OCI-LY7 (cell line): Measurements from ENCODE around the gene GMDS. TPM values are rescaled to one million over a fixed set of nuclear protein-coding genes. Genes with fewer than 3 reads are reported as not detected.

Source experiments
- BruUV-seq: library from RNA; stranded (reverse); fragments of 400-500 nt; replicated peaks from 2 replicates; lab custom pipeline; 2021; lab: Mats Ljungman, UMichigan
- CTCF ChIA-PET: fragments of 300-600 bp; sonication (Branson Sonifier 250); formaldehyde crosslinking; loops from one replicate; lab custom pipeline; 2022; ENCODE audit warnings: antibody characterized with exemption; ENCODE audit not compliant: unreplicated experiment; lab: Charles Lee
- POLR2A ChIA-PET: fragments of 300-600 bp; sonication (Branson Sonifier 250); formaldehyde crosslinking; loops from one replicate; lab custom pipeline; 2022; ENCODE audit warnings: antibody characterized with exemption; lab: Charles Lee
- DNase-seq: peaks from one replicate; pipeline ENCODE4 v3.0.0-alpha.2; 2015; ENCODE audit warnings: low spot score
- H2AFZ ChIP-seq: fragments of 200-600 bp; sonication (generic), shearing (Covaris generic); 2 replicates; pipeline ENCODE4 v1.6.1; 2014; ENCODE audit warnings: mild to moderate bottlenecking, antibody characterized with exemption, low read length, moderate library complexity
- H3K27ac ChIP-seq: fragments of 200-600 bp; sonication (generic); 2 replicates; pipeline ENCODE4 v1.5.1; 2014; ENCODE audit warnings: mixed run types, low read depth, mild to moderate bottlenecking, moderate library complexity, low read length, inconsistent platforms; ENCODE audit not compliant: poor library complexity, severe bottlenecking
- H3K36me3 ChIP-seq: fragments of 200-600 bp; sonication (generic); 2 replicates; pipeline ENCODE4 v1.6.1; 2014; ENCODE audit warnings: mild to moderate bottlenecking, antibody characterized with exemption, low read length, moderate library complexity, mixed read lengths; ENCODE audit not compliant: insufficient read depth
- H3K4me1 ChIP-seq: fragments of 200-600 bp; sonication (generic); 2 replicates; pipeline ENCODE4 v1.5.1; 2014; ENCODE audit warnings: mild to moderate bottlenecking, low read length; ENCODE audit not compliant: insufficient read depth, poor library complexity, severe bottlenecking
- H3K4me2 ChIP-seq: fragments of 200-600 bp; sonication (generic); 2 replicates; pipeline ENCODE4 v1.6.1; 2014; ENCODE audit warnings: mild to moderate bottlenecking, low read length
- H3K4me3 ChIP-seq: fragments of 200-600 bp; sonication (generic); 2 replicates; pipeline ENCODE4 v1.5.1; 2014; ENCODE audit warnings: mild to moderate bottlenecking, low read depth, low read length; ENCODE audit not compliant: poor library complexity, severe bottlenecking
- H3K79me2 ChIP-seq: fragments of 200-600 bp; sonication (generic); 2 replicates; pipeline ENCODE4 v1.6.1; 2016; ENCODE audit warnings: low read depth, mild to moderate bottlenecking, low read length, moderate library complexity, mixed read lengths; ENCODE audit not compliant: insufficient read depth
- H3K9me2 ChIP-seq: fragments of 200-600 bp; sonication (generic); 2 replicates; pipeline ENCODE4 v1.6.1; 2016; ENCODE audit warnings: mild to moderate bottlenecking, low read length, mixed read lengths; ENCODE audit not compliant: insufficient read depth
- H3K9me3 ChIP-seq: fragments of 200-600 bp; sonication (generic); 2 replicates; pipeline ENCODE4 v1.6.1; 2014; ENCODE audit warnings: mild to moderate bottlenecking, mixed run types, low read length, mixed read lengths
- H4K20me1 ChIP-seq: fragments of 200-600 bp; sonication (generic); 2 replicates; pipeline ENCODE4 v1.6.1; 2014; ENCODE audit warnings: mild to moderate bottlenecking, antibody characterized with exemption, low read length, moderate library complexity, mixed read lengths; ENCODE audit not compliant: insufficient read depth
- CTCF ChIP-seq: fragments of 200-600 bp; sonication (generic); conservative IDR thresholded peaks from 2 replicates; pipeline ENCODE4 v1.5.1; 2014; ENCODE audit warnings: mild to moderate bottlenecking, antibody characterized with exemption, low read length, moderate library complexity, mixed read lengths
- EZH2phosphoT487 ChIP-seq: fragments of 200-600 bp; sonication (generic); IDR thresholded peaks from 2 replicates; pipeline ENCODE4 v1.6.1; 2018; ENCODE audit warnings: low read depth, borderline replicate concordance, mild to moderate bottlenecking, mixed run types, antibody characterized with exemption, low read length, moderate library complexity, mixed read lengths
- intact Hi-C: fragments of 100-400 bp; cut with micrococcal nuclease; formaldehyde crosslinking; loops from one replicate; pipeline ENCODE4 v1.10.0; 2022; ENCODE audit not compliant: unreplicated experiment
- total RNA-seq, 2 experiments: library from RNA; depleted of rRNA in 1 of 2; stranded (reverse); fragments of >200 nt in 1 of 2; shearing (Covaris generic) in 1 of 2; gene quantifications; 2 replicates each; pipeline ENCODE4 v1.2.3, GENCODE V29; 2014 to 2022

Gene GMDS
- total RNA-seq, 2 experiments from 2014 or later = 9.9 to 26.8 TPM

- ChIA-PET CTCF (no interaction called here), POLR2A (no interaction called here)
Measured at GRCh38 chr6:1587977-1588376, 657.4 kb downstream of the GMDS start.

GRCh38 chr6:1587546-1587945 is 657.9 kb downstream of the GMDS start:
- ChIA-PET CTCF (no interaction called here), POLR2A (no interaction called here)
- no peaks in the 10 kb centered on the region for H3K36me3 ChIP-seq
- no peak overlapping the region for H2AFZ ChIP-seq
- no peak overlapping the region for H3K27ac ChIP-seq
- no TSS peak for BruUV-seq
- no peak for DNase-seq
- no peaks in the 10 kb centered on the region for H3K4me1 ChIP-seq
- no peaks in the 10 kb centered on the region for H3K79me2 ChIP-seq
- H3K9me2 ChIP-seq = no peaks in the 10 kb centered on the region
- H3K9me3 ChIP-seq = no peaks in the 10 kb centered on the region
- no peak overlapping the region for H3K4me3 ChIP-seq
- H3K4me2 ChIP-seq = no peak overlapping the region
- intact Hi-C loops = no loop called here
- no peaks in the 10 kb centered on the region for H4K20me1 ChIP-seq
- no peak for TF ChIP-seq CTCF
- no peak for TF ChIP-seq EZH2phosphoT487

More at GRCh38 chr6:1587977-1588376, 657.4 kb downstream of the GMDS start:
- H3K9me3 ChIP-seq = no peaks in the 10 kb centered on the region
- no peaks in the 10 kb centered on the region for H3K36me3 ChIP-seq
- no peak overlapping the region for H3K4me2 ChIP-seq
- TF ChIP-seq EZH2phosphoT487 = no peak
- TF ChIP-seq CTCF = no peak
- no peaks in the 10 kb centered on the region for H3K4me1 ChIP-seq
- no peak overlapping the region for H2AFZ ChIP-seq
- H4K20me1 ChIP-seq = no peaks in the 10 kb centered on the region
- BruUV-seq = no TSS peak
- no peak overlapping the region for H3K4me3 ChIP-seq
- intact Hi-C loops = no loop called here
- H3K79me2 ChIP-seq = no peaks in the 10 kb centered on the region
- no peak for DNase-seq
- no peak overlapping the region for H3K27ac ChIP-seq
- no peaks in the 10 kb centered on the region for H3K9me2 ChIP-seq

GRCh38 chr6:1586861-1587450 is 658.4 kb downstream of the GMDS start:
- ChIA-PET POLR2A (no interaction called here), CTCF (no interaction called here)
- Histone ChIP-seq H3K9me2 (no peaks in the 10 kb centered on the region), H3K79me2 (no peaks in the 10 kb centered on the region), H3K27ac (no peak overlapping the region), H3K36me3 (no peaks in the 10 kb centered on the region), H3K4me1 (no peaks in the 10 kb centered on the region), H4K20me1 (no peaks in the 10 kb centered on the region), H3K9me3 (no peaks in the 10 kb centered on the region), H3K4me2 (no peak overlapping the region), H3K4me3 (no peak overlapping the region), H2AFZ (no peak overlapping the region)
- intact Hi-C loops = no loop called here
- no TSS peak for BruUV-seq
- no peak for TF ChIP-seq EZH2phosphoT487
- TF ChIP-seq CTCF = no peak
- DNase-seq = no peak
